ENCODE results near the gene ZDBF2.
"Not testable (repeated sequence)": the region's sequence is repeated elsewhere in the genome, so short reads cannot be mapped to it uniquely, and the experiment has no call there.

ZDBF2 gene

DNA sequence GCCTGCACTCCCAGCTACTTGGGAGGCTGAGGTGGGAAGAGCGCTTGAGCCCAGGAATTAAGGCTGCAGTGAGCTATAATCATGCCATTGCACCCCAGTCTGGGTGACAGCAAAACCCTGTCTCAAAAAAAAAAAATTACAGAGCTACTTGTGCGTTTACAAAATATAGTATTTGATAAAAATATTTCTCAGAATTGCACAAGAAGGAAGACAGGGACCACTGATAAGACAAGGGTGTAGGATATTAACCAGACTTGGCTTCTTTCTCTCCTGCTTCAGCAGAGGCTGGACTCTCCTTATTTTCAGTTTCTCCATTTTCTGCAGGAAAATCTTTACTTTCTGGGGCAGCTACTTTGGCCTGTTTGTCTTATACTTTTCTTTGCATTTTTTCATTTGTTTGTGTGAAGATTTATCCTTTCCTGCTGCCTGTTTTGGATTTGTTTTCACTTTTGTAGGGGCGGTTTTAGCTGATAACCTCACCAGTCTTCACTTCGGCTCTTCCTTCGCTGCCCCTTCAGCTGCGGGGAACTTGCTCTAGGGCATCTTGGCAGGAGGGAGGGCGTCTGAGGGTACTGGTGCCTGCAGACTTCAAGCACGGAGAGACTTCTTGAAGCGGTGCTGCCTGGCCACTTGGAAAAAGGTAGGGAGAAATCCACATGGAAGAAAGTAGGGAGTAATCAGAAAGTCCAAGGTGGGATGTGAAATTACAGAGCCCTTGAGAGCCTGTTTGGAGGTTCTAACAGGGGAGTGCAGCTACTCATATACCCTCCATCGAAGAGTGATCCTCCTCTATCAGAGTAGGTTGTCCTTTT is 14.9 kb upstream of the ZDBF2 start:
- H3K4me3 ChIP-seq (ENCODE audit: low read depth, low read length): no peak overlapping the region

DNA sequence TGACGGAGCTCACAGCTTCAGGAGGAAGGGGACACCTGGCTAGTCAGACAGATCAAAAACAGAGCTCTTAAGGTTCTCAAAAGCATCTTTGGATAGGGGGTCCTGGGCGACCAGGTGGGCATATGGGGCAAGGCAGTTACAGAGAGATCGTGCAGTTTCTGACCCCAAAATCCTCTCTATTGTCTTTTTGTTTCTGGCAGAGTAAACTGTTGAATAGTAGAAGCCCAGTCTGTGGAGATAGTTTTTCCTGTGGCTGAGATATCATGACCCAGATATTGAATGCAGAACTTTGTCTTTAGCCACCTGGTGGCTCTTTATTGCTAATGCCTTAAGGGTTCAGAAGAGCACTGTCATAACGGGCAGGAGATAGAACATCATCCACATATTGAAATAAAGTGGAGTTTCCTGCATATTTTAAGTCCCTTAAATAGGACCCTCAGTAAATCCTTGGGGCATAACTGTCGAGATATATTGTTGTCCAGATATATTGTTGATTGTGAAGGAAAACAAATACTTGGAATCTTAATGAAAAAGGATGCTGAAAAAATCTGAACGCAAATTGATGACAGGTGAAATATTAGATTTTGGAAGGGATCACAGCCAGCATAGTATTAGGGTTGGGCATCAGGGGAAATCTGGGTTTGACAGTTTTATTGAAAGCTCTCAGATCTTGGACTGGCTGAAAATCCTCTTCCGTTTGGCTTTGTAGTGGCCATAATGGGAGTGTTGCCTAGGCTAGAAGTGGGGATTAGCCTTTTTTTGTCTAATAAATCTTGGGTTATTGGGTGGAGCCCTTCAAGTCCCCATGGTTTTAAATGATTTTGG is 14.1 kb upstream of the ZDBF2 start:
- no peak overlapping the region for H3K4me3 ChIP-seq (ENCODE audit: low read depth, low read length)

DNA sequence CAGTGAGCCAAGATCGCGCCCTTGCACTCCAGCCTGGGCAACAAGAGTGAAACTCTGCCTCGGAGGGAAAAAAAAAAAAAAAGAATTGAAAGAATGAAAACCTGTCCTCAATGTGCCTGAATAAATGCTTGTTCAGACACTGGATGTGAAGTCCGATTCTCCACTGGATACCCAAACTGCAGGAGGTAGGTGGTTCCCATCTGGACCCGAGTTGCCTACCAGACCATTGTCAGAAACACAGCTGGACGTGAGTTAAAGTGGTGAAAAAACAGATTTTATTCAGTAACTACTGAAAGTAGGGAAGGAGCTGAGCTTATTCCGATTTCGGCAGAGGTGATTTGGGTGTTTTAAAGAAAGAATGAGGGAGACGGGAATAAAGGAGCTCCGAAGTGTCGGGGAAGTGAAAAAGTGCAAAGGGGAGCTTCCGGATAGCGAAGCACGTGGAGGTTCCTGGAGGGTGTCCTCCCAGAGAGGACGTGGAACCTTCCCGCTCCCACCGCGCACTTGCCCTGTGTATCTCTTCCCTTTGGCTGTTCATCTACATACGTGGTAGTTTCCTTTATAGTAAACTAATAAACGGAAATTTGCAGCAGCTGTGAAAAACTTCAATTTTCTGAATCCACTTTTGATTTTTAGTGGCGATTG is 10.4 kb upstream of the ZDBF2 start:
- H3K4me3 ChIP-seq (ENCODE audit: low read depth, low read length): no peak overlapping the region

DNA sequence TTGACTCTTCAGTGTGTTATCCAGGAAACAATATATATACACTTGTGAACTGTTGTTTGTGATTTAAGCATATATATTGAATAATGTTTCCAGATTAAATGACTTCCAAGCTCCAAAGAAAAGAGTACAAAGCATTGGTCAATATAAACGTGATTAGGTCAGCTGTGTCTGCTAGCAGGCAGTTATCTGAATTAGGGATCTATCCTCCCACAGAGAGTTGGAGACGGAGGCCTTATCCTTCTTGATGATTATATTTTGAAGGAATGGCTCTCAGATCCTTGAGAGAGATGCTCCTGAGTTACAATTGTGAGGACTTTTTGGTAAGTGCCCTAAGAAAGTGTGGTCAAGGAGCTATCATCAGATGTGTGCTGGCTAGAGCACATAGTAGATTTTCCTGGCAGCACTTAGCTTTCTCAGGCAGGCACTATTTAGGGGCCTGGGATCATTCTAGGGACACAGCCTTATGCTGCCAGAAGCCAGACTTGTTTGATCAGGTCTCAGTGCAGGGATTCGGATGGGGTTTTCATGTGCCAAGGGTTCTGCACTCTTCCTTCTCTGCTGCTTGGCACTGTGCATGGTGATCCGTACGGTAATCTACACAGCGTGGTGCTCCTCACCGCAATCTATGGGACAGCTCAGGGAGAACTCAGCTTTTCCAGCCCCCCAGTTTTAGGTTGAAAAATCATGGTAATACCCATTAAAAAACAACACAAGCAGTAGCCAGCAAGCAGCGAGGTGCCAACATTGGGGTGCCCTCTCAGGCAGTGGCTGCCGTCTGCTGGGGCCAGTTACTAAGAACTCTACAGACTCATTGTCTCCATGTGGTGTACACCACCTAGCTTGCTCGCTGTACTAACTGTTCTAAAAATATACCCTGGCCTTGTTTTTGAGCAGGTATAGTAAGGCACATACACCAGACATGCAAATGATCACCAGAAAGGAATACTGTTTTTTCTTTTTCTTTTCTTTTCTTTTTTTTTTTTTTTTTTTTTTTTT is 8.0 kb upstream of the ZDBF2 start:
- H3K4me3 ChIP-seq (ENCODE audit: low read depth, low read length): no peak overlapping the region

DNA sequence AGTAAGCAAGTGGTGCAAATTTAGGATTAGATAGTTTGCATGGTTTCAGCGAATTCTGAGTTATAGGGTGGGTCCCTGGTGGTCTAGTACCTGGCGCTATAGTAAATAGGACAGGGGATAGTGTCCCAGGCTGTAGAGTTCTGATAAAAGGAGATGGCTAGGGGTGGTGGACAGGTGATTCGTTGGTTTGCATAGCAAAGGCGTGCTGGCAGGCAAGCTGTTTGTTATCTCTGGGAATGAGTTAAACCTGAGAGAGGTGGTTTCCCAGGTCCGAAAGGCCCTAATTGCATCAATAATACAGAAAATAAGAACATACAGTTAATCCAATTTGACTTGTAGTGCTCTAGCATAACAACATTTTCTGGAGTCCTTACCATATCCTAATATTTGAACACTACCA is 6.9 kb upstream of the ZDBF2 start:
- H3K4me3 ChIP-seq (ENCODE audit: low read depth, low read length): no peak overlapping the region

DNA sequence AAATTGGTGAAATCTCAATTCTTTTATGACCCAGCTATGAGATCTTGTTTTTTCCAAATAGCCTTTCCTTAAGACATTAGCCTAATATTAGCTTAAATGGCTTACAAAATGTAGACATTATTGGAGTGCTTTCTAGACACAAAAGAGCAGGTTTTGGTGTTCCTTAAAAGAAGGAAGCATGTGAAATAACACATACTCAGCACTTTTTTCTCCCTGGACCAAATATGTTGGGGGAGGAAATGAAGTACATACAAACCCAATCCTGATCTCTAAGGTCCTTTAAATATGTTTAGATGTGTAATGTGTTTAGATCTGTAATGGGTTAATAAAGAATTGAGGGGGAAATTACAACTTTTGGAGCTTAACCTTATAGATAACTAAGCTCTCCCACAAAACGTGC is 3.4 kb upstream of the ZDBF2 start:
- H3K4me3 ChIP-seq (ENCODE audit: low read depth, low read length): no peak overlapping the region

DNA sequence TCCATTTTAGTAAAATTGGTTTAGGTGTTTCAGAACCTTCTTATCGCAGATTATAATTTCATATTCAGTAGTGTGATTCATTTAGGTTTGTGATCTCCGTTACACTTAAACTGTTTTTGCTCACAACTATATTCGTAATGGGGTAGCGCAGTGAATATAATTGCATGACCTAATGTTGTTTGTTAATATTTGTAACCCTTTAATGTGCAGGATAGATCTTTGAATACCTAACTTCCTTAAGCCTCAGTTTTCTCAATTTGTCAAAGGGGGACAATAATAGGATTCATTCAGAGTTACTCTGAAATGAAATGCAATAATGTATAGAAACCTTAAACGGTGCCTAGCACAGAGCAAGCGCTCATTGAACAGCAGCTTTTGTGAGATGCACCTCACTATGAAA is 558 bp upstream of the ZDBF2 start:
- peak overlapping the region; percentile 50 for H3K4me3 ChIP-seq (ENCODE audit: low read depth, low read length)

DNA sequence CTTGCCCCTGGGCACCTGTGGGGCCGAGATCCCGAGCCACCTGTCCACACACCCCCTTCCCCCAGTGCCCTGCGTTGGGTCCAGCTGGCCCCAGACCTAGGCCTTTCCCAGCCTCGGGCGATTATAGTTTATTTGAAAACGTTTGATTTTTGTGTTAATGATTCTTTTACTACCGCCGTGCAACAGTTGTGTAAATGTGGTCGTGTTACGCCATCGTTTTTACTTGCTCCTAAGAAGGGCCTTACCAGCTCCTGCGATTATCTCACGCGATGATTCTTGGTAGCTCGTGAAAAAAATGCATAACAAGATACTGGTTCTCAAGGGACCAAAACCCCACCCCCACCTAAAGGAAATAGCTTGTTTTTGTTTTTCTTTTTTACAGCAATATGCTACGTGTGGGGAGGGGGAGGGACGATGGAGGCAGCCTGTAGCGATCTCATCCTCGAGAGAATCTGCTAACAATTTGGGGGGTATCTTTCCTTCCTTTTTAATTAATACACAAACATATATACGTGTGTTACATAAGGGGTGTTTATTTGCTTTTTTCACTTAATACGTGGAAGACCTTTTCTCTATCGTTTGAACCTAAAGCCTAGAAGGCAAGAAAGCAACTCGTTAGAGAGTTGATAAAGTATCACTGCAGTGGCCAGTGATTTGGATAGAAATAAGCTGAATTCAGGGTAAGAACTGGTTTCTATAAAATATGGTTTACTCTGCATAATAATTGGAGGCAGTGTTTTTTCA is 1.0 kb downstream of the ZDBF2 start:
- peak overlapping the region; percentile 68 for H3K4me3 ChIP-seq (ENCODE audit: low read depth, low read length)

DNA sequence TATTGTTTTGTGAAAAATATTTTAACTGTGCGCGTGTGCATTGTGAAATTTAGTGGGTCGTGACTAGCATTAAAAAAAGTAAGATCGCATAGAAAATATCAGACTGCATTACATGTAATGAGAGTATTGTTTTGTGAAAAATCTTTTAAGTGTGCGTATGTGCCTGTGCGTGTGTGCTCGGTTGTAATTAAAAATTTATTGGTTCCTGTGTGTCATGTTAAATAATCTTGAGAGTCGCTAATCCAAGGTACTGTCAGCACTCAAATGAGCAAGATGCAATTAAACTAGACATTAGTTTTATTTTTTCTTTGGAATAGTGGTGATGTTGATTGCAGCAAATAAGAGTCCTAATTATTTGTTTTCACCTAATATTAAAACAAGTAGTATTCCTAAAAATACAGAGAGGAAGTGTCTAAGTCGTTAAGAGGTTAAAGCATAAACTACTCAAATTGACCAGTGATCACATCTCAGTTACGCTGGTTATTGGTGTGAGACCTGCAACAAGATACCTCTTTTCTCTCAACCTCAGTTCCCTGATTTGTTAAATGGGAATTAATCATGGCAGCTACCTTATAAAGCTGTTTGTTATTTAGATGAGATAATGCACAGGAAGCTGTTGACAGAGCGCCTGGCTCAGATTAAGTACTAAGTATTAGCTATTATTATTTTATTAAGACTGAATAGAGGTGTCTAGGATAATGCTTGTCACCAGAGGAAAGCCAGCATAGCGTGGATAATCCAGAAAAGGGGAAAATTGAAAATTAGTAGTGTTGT is 1.9 kb downstream of the ZDBF2 start:
- H3K4me3 ChIP-seq (ENCODE audit: low read depth, low read length): peak overlapping the region; percentile 68

DNA sequence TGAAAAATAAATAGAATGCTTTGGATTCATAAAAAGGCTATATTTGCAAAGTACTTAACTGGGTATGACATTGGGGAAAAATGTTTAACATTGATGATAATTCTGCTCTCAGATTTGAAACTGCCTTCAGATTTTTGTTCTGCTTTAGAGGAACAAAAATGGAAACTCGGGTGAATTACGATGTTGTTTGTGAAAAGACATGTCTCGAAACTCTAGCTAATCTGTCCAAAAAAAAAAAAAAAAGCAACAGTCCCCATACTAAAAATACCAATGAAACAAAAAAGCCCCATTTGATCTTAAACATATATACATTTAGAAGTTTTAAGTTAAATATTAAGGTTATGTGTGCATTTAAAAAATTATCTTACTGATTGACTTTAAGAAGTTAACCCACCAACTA is 3.0 kb downstream of the ZDBF2 start:
- H3K4me3 ChIP-seq (ENCODE audit: low read depth, low read length): no peak overlapping the region

DNA sequence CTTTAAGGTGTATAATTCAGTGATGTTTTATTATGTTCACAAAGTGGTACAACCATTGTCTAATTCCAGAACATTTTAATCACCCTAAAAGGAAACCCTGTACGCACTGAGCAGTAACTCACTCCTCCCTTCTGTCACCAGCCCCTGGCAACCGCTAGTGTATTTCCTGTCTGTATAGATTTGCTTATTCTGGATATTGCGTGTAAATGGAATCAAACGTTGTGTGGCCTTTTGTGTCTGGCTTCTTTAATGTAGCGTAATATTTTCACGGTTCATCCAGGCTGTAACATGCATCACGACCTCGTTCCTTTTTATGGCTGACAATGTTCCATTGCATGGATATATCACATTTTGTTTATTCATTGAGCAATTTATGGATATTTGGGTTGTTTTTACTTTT is 8.3 kb downstream of the ZDBF2 start:
- no peak overlapping the region for H3K4me3 ChIP-seq (ENCODE audit: low read depth, low read length)

DNA sequence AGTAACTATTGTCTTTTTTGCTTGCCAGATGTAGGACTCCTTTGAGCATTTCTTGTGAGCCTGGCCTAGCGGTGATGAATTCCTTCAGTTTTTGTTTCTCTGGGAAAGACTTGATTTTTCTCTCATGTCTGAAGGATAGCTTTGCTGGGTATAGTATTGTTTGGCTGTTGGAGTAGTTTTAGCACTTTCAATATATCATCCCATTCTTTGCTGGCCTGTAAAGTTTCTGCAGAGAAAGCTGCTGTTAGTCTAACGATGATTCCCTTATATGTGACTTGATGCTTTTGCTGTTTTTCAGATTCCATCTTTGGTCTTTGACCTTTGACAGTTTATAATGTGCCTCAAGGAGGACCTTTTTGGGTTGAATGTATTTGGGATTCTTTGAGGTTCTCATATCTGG is 12.7 kb downstream of the ZDBF2 start:
- H3K4me3 ChIP-seq (ENCODE audit: low read depth, low read length): no peak overlapping the region

DNA sequence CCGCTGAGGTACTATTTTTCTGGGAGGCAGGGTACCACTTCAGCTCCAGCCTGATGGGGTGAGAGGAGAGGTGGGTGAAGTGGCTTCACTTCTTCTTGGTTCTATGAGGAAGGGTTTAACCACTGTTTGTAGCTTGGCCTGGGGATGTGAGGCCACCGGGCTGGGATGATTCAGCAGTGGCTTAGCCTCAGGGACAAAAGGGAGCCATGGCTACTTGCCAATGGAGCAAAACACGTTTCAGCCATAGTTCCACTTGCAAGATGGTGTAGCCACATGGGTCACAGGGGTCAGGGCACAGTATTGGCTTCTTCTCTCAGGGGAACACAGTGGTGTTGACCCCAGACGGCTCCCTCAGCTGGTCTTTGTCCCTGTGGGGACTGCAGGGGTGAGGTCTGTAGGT is 14.9 kb downstream of the ZDBF2 start:
- no peak overlapping the region for H3K4me3 ChIP-seq (ENCODE audit: low read depth, low read length)

DNA sequence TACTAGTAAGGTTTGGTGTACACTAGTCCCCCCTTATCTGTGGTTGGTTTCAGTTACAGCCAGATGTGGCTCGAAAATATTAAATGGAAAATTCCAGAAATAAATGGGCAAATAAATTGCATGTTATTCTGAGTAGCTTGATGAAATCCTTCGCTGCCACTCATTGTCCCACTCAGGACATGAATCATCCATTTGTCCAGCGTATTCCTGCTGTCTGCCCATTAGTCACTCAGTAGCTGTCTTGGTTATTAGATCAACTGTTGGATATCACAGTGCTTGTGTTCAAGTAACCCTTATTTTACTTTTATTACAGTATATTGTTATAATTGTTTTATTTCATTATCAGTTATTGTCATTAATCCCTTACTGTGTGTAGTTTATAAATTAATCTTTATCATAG is 21.7 kb downstream of the ZDBF2 start:
- no peak overlapping the region for H3K4me3 ChIP-seq (ENCODE audit: low read depth, low read length)

DNA sequence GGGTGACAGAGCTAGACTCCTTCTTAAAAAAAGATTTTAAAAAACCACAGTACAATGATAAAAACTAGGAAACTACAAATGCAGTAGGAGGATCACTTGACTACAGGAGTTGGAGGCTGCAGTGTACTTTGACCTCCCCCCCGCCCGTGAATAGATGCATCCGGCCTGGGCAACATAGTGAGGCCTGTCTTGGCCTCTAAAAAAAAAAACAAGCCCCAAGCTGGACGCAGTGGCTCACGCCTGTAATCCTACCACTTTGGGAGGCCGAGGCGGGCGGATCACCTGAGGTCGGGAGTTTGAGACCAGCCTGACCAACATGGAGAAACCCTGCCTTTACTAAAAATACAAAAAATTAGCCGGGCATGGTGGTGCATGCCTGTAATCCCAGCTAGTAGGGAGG is 25.1 kb downstream of the ZDBF2 start:
- H3K4me3 ChIP-seq (ENCODE audit: low read depth, low read length): not testable (repeated sequence)

DNA sequence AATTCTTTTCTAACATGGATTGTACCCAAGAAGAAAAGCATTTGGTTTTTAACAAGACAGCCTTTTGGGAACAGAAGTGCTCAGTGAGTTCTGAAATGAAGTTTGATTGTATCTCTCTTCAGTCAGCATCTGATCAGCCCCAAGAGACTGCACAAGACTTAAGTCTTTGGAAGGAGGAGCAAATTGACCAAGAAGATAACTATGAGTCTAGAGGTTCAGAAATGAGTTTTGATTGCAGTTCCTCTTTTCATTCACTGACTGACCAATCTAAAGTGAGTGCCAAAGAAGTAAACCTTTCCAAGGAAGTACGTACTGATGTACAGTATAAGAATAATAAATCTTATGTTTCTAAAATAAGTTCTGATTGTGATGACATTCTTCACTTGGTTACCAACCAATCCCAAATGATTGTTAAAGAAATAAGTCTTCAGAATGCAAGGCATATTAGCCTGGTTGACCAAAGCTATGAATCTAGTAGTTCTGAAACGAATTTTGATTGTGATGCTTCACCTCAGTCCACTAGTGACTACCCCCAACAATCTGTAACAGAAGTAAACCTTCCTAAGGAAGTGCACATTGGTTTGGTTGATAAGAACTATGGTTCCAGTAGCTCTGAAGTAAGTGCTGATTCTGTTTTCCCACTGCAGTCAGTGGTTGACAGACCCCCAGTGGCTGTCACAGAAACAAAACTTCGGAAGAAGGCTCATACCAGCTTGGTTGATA is 31.2 kb downstream of the ZDBF2 start:
- H3K4me3 ChIP-seq (ENCODE audit: low read depth, low read length): no peak overlapping the region

DNA sequence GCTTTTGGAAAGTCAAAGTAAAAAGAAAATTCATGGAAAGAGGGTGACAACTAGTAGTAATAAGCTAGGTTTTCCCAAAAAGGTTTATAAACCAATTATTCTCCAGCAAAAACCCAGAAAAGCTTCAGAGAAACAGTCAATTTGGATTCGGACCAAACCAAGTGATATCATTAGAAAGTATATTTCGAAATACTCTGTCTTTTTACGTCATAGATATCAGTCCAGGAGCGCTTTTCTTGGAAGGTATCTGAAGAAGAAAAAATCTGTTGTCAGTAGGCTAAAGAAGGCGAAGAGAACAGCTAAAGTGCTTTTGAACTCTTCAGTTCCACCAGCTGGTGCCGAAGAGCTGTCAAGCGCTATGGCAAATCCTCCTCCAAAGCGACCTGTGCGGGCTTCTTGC is 36.6 kb downstream of the ZDBF2 start:
- no peak overlapping the region for H3K4me3 ChIP-seq (ENCODE audit: low read depth, low read length)

DNA sequence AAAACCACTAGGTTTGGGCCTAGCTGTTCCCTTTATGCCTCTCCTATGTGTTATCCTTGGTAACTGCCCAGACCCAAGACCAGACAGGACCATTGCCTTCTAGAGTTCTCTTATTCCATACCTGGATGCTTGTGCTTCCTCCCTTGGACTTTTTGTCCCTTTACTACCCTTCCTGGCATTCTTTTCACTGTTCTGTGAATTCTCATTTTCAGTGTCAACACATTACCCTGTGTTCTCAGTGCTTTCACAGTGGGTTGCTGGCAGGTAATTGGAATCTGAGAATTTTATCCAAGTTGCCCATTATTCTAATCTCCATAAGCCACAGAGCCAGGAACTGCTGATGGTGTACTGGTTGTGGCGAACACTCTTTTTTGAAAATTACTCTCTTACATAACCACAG is 41.7 kb downstream of the ZDBF2 start:
- H3K4me3 ChIP-seq (ENCODE audit: low read depth, low read length): no peak overlapping the region

DNA sequence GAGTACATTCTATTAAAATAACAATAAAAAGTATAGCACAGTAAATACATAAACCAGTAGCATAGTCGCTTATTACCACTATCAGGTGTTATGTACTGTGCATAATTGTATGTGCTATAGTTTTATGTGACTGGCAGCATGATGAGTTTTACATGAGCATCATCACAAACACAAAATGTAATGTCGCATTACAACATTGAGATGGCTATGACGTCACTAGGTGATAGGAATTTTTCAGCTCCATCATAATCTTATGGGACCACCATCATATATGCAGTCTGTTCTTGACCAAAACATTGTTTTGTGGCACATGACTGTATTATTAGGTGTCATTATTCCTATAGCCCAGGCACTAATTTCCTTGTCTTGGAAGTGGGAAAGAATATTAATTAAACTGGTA is 48.6 kb downstream of the ZDBF2 start:
- H3K4me3 ChIP-seq (ENCODE audit: low read depth, low read length): no peak overlapping the region

All from iPS-11a (cell line).